Measurements from ENCODE around the gene USP25.

The USP25 gene

DNA sequence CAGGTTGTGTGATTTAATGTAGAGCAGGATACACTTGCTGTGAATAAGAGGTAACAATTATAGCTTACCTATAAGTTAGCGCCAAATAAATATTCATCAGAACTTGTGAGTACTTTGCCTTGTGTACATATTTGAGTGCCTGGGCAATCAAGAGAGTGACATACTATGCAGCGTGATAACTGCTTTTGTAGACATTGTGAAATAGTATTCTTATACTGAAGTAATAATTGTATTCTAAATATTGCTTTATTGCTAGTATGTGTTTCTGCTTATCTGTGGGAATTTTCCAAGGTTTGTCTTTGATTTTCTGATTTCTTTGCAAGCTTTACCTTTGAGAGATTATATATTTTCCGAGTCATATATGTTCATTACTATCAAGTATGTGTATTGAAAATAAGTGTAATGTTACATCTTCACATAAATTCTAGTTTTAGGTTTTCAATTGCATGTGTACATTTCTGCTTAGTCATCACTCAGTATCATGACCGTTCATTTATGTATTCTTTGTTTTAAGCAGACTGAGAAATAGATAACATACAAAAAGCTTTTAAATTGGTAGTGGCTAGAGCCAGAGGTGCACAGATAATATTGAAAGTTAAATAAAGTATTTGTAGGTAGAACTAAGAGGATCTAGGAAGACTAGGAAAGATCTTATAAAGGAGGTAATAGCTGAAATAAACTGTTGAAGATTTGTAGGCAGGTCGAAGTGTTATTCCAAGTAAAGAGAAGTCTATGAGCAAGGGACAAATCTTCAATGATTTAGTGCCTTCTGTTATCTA is 19.5 kb downstream of the USP25 start:
- DNase-seq (ENCODE audit: low read depth) = no peak
- H3K4me3 ChIP-seq (ENCODE audit: low read depth, low read length) = no peak overlapping the region
- TF ChIP-seq, protein P1, sequence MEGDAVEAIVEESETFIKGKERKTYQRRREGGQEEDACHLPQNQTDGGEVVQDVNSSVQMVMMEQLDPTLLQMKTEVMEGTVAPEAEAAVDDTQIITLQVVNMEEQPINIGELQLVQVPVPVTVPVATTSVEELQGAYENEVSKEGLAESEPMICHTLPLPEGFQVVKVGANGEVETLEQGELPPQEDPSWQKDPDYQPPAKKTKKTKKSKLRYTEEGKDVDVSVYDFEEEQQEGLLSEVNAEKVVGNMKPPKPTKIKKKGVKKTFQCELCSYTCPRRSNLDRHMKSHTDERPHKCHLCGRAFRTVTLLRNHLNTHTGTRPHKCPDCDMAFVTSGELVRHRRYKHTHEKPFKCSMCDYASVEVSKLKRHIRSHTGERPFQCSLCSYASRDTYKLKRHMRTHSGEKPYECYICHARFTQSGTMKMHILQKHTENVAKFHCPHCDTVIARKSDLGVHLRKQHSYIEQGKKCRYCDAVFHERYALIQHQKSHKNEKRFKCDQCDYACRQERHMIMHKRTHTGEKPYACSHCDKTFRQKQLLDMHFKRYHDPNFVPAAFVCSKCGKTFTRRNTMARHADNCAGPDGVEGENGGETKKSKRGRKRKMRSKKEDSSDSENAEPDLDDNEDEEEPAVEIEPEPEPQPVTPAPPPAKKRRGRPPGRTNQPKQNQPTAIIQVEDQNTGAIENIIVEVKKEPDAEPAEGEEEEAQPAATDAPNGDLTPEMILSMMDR (IDR thresholded peaks at IDR 0.05; ENCODE audit: low read depth, low read length, missing control alignments) = no peak

DNA sequence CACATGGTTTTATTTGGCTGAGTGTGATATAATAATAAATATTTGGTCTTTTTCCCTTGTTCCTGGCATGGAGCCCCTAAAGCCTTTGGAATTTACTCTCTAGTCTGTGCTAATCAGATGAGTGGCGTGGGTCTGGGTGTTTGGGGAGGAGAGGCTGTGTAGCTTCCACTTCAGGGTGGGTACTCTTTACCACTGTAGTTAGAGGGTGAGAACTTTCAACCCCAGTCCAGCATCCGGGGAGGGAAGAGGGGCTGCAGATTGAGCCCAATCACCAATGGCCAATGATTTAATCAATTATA is 20.0 kb downstream of the USP25 start:
- DNase-seq (ENCODE audit: low read depth) = no peak
- TF ChIP-seq, protein P1 (IDR thresholded peaks at IDR 0.05; ENCODE audit: low read depth, low read length, missing control alignments) = no peak
- no peak overlapping the region for H3K4me3 ChIP-seq (ENCODE audit: low read depth, low read length)

DNA sequence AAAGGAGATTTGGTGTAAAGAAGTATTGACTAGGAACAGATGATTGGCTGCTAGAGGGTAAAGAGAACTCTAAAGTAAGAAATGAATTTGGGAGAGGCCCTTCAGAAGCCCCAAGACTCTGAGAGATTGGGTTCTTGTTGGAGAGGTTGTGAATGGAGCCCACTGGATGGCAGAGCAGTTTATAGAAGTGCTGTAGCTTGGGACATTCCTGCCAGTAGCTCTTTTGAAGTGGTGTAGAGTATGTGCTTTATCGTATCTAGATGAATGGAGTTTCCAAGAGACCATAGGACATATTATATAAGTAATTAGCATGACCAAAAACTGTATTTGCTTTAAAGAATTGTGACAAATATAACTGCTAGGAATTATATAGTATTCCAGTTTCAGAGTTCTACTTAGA is 21.3 kb downstream of the USP25 start:
- TF ChIP-seq, protein P1 (IDR thresholded peaks at IDR 0.05; ENCODE audit: low read depth, low read length, missing control alignments) = no peak
- DNase-seq (ENCODE audit: low read depth) = no peak
- no peak overlapping the region for H3K4me3 ChIP-seq (ENCODE audit: low read depth, low read length)

DNA sequence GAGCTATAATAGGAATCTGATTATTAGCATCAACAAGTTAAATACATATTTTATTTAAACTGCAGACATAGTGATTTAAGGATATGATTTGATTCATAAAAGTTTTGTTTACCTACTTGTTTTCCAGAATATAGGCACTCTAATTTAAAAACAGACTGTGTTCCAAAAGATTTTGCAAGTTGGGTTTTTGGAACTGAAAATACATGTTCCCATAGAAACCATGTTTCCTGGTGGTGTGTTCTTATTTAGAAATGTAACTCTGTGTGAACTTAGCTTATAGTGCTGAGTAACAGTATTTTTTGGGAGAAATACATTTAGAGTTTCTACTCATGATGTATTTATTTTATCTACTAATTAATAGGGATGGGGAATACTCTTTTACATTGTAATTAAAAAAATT is 21.8 kb downstream of the USP25 start:
- DNase-seq (ENCODE audit: low read depth) = no peak
- TF ChIP-seq, protein P1 (IDR thresholded peaks at IDR 0.05; ENCODE audit: low read depth, low read length, missing control alignments) = no peak

DNA sequence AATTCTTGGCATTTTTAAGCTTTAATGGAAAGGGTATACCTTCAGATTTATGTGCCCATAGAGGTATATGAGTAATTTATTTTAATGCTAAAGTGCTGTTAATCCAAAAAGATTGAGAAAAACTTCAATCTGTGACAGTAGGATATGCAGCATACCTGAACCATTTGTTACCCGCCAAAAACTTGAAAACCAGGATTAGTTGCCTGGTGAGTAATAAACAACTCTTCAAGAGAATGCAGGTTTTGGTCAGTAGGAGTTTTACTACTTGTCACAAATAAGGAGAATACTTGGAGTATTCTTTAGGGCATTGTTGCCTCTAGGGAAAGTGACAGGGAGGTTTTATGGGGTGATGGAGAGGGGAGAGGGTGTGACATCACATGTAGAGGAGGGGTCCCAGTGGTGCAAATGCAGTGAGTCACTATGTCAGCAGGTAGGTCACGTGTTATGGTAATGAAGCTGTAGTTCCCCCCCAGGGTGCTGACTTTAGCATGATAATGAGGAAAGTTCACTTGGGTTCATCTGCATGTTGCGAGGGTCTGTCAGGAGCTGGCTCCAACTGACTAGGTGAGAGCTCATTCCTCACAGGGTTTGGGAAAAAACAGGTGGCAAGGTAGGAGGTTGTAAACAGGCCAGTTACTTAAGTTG is 23.1 kb downstream of the USP25 start:
- TF ChIP-seq, protein P1 (IDR thresholded peaks at IDR 0.05; ENCODE audit: low read depth, low read length, missing control alignments) = no peak
- no peak for DNase-seq (ENCODE audit: low read depth)
- no peak overlapping the region for H3K4me3 ChIP-seq (ENCODE audit: low read depth, low read length)

More for the DNA sequence above, 21.8 kb downstream of the USP25 start:
- H3K4me3 ChIP-seq (ENCODE audit: low read depth, low read length) = no peak overlapping the region

DNA sequence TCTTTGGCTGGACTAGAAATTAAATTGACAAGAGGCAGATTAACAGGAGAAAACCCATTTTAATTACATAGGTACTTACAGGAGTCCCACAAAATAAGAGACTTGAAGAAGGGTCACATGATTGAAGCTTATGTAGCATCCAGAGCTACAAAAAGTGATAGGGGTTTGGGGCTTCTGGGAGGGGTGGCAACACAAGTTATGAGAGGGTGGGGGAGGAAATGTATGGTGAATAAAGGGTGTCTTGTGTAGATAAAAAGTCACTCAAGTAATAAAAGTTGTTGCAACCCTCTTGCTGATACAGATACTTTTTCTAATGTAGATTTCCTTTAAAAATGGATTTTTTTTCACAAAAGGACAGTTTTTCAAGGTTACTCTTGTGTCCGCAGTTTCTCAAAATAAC is 24.0 kb downstream of the USP25 start:
- H3K4me3 ChIP-seq (ENCODE audit: low read depth, low read length) = no peak overlapping the region

More for the DNA sequence above, 24.0 kb downstream of the USP25 start:
- no peak for DNase-seq (ENCODE audit: low read depth)
- TF ChIP-seq, protein P1 (IDR thresholded peaks at IDR 0.05; ENCODE audit: low read depth, low read length, missing control alignments) = no peak
